Body of pancreas (tissue), 4 donors: ENCODE results near the gene GHRHR.

Source experiments
- POLR2A ChIP-seq, 3 donors: fragments of 450-650 bp; IDR thresholded peaks; one replicate each; pipeline ENCODE4 v1.6.1; 2016; ENCODE audit warnings: antibody characterized with exemption in 3 of 3, mild to moderate bottlenecking in 2 of 3
- TF ChIP-seq, protein P1 (sequence below), 7 experiments: fragments of 450-650 bp in 4 of 7; fragments of 200-600 bp in 3 of 7; sonication (generic) in 3 of 7; IDR thresholded peaks; one replicate each; pipeline ENCODE4 v1.5.1; 2016 to 2019; ENCODE audit warnings: antibody characterized with exemption in 7 of 7

- TF ChIP-seq, protein P1, sequence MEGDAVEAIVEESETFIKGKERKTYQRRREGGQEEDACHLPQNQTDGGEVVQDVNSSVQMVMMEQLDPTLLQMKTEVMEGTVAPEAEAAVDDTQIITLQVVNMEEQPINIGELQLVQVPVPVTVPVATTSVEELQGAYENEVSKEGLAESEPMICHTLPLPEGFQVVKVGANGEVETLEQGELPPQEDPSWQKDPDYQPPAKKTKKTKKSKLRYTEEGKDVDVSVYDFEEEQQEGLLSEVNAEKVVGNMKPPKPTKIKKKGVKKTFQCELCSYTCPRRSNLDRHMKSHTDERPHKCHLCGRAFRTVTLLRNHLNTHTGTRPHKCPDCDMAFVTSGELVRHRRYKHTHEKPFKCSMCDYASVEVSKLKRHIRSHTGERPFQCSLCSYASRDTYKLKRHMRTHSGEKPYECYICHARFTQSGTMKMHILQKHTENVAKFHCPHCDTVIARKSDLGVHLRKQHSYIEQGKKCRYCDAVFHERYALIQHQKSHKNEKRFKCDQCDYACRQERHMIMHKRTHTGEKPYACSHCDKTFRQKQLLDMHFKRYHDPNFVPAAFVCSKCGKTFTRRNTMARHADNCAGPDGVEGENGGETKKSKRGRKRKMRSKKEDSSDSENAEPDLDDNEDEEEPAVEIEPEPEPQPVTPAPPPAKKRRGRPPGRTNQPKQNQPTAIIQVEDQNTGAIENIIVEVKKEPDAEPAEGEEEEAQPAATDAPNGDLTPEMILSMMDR (IDR thresholded peaks at IDR 0.05) = no peak
- TF ChIP-seq POLR2A (IDR thresholded peaks at IDR 0.05) = no peak
These were observed 22.0 kb upstream of the GHRHR start for GRCh38 chr7:30941582-30942323.
